ENCODE results near the gene ARL17A.
"Not testable (repeated sequence)": the region's sequence is repeated elsewhere in the genome, so short reads cannot be mapped to it uniquely, and the experiment has no call there.

GRCh38 chr17:46611304-46611703 lies 31.8 kb upstream of the ARL17A start:
- not testable (repeated sequence) for TF ChIP-seq POLR2A, CTCF (IDR thresholded peaks at IDR 0.05)

Measured in breast epithelium (tissue), 3 donors.